Esophagus (tissue), 2 donors: ENCODE measurements around the gene C1QTNF1. TPM values are rescaled to one million over a fixed set of nuclear protein-coding genes. Genes with fewer than 3 reads are reported as not detected.

Experiments
- H3K27ac ChIP-seq, 2 donors: one replicate each; pipeline ENCODE4 v1.5.1; 2013; ENCODE audit warnings: low read depth in 2 of 2, mild to moderate bottlenecking in 2 of 2, inconsistent platforms in 1 of 2, low read length in 1 of 2, moderate library complexity in 1 of 2
- H3K27me3 ChIP-seq, 2 donors: one replicate each; pipeline ENCODE4 v1.6.1; 2013; ENCODE audit warnings: low read length in 2 of 2, control low read depth in 1 of 2, mild to moderate bottlenecking in 1 of 2; ENCODE audit not compliant: insufficient read depth in 2 of 2, control insufficient read depth in 1 of 2
- H3K36me3 ChIP-seq, 2 donors: one replicate each; pipeline ENCODE4 v1.6.1; 2013; ENCODE audit warnings: low read length in 1 of 2; ENCODE audit not compliant: control insufficient read depth in 2 of 2, insufficient read depth in 2 of 2
- H3K4me1 ChIP-seq, 2 donors: one replicate each; pipeline ENCODE4 v1.6.1; 2013; ENCODE audit warnings: low read length in 1 of 2; ENCODE audit not compliant: control insufficient read depth in 2 of 2, insufficient read depth in 2 of 2
- H3K4me3 ChIP-seq, 2 donors: one replicate each; pipeline ENCODE4 v1.5.1; 2013; ENCODE audit warnings: low read length in 2 of 2, mild to moderate bottlenecking in 2 of 2, low read depth in 1 of 2, moderate library complexity in 1 of 2
- H3K9me3 ChIP-seq, 2 donors: one replicate each; pipeline ENCODE4 v1.6.1; 2013; ENCODE audit warnings: mild to moderate bottlenecking in 2 of 2, low read depth in 1 of 2, low read length in 1 of 2, moderate library complexity in 1 of 2; ENCODE audit not compliant: control insufficient read depth in 2 of 2, insufficient read depth in 1 of 2
- WGBS, 2 donors: extraction: QIAGEN DNeasy Blood & Tissue Kit; methylation state at CpG; one replicate each; pipeline ENCODE4 v1.1.7; 2013; 5-methylcytosine and 5-hydroxymethylcytosine counted together
- polyA plus RNA-seq, 2 donors: library from polyadenylated mRNA; stranded (reverse); fragments of 200-250 nt; gene quantifications; one replicate each; pipeline ENCODE4 v1.2.3, GENCODE V29; 2013
- donor health status: healthy with polysubstance abuse.
- donor health status: Bipolar disorder and iron deficiency.

C1QTNF1 gene, protein sequence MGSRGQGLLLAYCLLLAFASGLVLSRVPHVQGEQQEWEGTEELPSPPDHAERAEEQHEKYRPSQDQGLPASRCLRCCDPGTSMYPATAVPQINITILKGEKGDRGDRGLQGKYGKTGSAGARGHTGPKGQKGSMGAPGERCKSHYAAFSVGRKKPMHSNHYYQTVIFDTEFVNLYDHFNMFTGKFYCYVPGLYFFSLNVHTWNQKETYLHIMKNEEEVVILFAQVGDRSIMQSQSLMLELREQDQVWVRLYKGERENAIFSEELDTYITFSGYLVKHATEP
- 1 to 10 TPM; 6.0 to 7.2 TPM for polyA plus RNA-seq

- Histone ChIP-seq H3K27ac (peak within 1 kb of the TSS; percentile 14 to 51), H3K9me3 (no peaks in the 10 kb centered on the region), H3K36me3 (no peaks in the 10 kb centered on the region), H3K4me3 (peak within 1 kb of the TSS; percentile 37 to 53), H3K4me1 (peaks cover 10 to 24% of the 10 kb centered on the region in 2 donors), H3K27me3 (no peaks in the 10 kb centered on the region)
- 1 to 2% methylated on average over 75 to 77 of the region's 77 CpGs for WGBS, 2 donors
Measured at GRCh38 chr17:79023886-79024771, at the start of gene C1QTNF1. TSS of gene C1QTNF1 (plus strand) at chr17:79024169. CDS start at chr17:79043969, 19,800 bp downstream.

DNA sequence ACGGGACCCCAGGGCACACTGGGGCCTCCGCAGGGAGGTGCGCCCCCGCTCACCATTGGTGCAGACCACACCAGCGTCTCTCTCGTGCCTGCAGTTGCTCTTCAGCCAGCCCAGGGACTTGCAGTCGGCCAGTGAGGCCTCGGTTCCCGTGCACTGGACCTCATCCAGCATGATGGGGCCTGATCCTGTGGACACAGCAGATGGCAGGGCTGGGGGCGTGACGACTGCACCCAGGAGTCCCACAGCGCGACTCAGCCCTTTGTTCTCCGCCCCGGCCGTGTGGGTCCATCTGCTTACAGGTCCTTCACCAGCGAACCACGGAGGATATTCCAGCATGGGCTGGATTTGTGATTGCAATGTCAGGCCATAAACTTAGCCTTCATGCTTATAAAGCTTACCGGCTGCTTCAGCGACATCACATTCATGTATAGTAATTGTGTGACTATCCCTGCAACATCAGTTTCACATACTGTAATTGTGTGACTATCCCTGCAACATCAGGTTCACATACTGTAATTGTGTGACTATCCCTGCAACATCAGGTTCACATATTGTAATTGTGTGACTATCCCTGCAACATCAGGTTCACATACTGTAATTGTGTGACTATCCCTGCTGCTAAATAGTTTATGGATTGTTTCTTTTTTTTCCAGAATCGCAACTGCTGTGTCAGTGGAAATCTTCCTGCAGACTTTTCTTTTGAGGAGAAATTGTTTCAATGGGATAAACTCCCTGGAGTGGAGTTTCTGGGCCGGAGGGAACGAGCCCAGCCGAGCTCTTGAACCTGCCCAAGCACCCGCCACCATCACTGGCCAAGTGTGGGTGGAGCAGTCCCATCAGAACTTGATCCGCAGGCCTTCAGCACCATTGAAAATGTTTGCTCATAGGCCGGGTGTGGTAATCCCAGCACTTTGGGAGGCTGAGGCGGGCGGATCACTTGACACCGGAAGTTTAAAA, 49.1 kb upstream of the C1QTNF1 start:
- Histone ChIP-seq H3K27ac (peak overlapping the region; percentile 76 to 87), H3K4me3 (no peak overlapping the region), H3K4me1 (peaks cover 13 to 50% of the 10 kb centered on the region in 2 donors), H3K27me3 (no peaks in the 10 kb centered on the region), H3K9me3 (no peaks in the 10 kb centered on the region), H3K36me3 (peaks cover 0 to 8% of the 10 kb centered on the region in 2 donors)
- 45 to 51% methylated on average over 30 of the region's 30 CpGs for WGBS, 2 donors

DNA sequence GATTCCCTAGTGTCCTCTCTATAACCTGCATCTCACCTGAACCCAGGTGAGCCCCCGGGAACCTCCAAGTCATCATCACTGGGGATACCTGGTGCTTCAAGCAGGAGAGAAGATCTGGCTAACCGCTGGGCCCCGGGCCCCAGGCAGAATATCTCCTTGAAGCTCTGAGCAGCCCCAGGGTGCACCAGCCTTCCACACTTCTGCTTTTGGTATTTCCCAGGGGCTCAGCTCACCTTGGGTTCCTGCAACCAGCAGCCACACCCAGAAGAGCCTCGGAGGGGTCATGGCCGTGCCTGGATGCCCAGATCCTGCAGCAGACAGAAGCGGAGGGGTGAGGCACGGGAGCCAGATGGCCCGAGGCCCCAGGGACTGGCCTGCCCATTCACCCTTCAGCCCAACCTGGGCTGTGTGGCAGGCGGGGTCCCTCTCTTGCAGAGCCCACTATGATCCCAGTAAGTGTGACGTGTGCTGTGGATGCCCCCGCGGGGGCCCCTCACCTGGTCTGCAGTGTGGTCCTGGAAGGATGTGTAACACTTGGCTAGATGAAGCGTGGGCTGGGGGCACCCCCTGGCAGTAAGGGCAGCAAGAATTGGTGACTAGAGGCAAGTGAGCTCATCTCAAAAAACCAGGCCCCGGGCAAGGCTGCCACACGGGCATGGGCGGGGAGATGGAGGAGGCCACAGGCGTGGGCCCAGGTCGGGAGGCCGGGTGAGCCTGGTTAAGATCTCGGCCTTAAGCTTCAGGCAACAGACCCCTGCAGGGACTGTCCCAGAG, 46.9 kb upstream of the C1QTNF1 start:
- H3K27me3 ChIP-seq, result no peaks in the 10 kb centered on the region
- peak overlapping the region in 1 of 2 donors; percentile 97 for H3K27ac ChIP-seq
- peaks cover 11 to 46% of the 10 kb centered on the region in 2 donors for H3K4me1 ChIP-seq
- 57 to 65% methylated on average over 20 of the region's 20 CpGs for WGBS, 2 donors
- no peak overlapping the region for H3K4me3 ChIP-seq
- peaks cover 0 to 4% of the 10 kb centered on the region in 2 donors for H3K36me3 ChIP-seq
- no peaks in the 10 kb centered on the region for H3K9me3 ChIP-seq

DNA sequence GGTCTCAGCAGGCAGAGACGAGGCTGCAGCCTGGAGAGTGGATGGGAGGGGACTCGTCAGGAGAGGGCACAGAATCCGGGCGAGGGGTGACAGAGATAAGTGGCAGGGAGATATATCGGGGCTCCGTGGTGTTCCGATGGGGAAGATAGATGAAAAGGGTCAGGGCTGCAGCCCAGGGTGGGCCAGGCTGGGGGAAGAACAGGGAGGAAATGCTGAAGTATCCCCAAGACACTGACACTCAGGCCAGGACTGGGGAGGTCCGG, 46.4 kb upstream of the C1QTNF1 start:
- WGBS, 2 donors, result 51 to 59% methylated on average over 8 of the region's 8 CpGs
- Histone ChIP-seq H3K4me3 (peak overlapping the region in 1 of 2 donors; percentile 1), H3K27me3 (no peaks in the 10 kb centered on the region), H3K36me3 (peaks cover 0 to under 1% of the 10 kb centered on the region in 2 donors), H3K9me3 (no peaks in the 10 kb centered on the region), H3K4me1 (peaks cover 11 to 46% of the 10 kb centered on the region in 2 donors), H3K27ac (no peak overlapping the region)

GRCh38 chr17:78977997-78978973, 45.7 kb upstream of the C1QTNF1 start:
- Histone ChIP-seq H3K9me3 (no peaks in the 10 kb centered on the region), H3K4me3 (peak overlapping the region in 1 of 2 donors; percentile 47), H3K36me3 (no peaks in the 10 kb centered on the region), H3K27me3 (no peaks in the 10 kb centered on the region), H3K27ac (peak overlapping the region in 1 of 2 donors; percentile 49), H3K4me1 (peaks cover 11 to 46% of the 10 kb centered on the region in 2 donors)
- WGBS, 2 donors, result 51 to 55% methylated on average over 21 of the region's 21 CpGs

- no peaks in the 10 kb centered on the region for H3K36me3 ChIP-seq
- H3K27ac ChIP-seq, result peak within 1 kb of the TSS; percentile 70 to 72
- no peaks in the 10 kb centered on the region for H3K9me3 ChIP-seq
- WGBS, 2 donors, result 32 to 37% methylated on average over 16 of the region's 16 CpGs
- H3K4me3 ChIP-seq, result peak within 1 kb of the TSS; percentile 45 to 47
- H3K4me1 ChIP-seq, result peaks cover 11 to 36% of the 10 kb centered on the region in 2 donors
- no peaks in the 10 kb centered on the region for H3K27me3 ChIP-seq
Measured at GRCh38 chr17:78979780-78980623, 44.0 kb upstream of the C1QTNF1 start, which contains the start of gene LGALS3BP. TSS of gene LGALS3BP (minus strand) at chr17:78979923. CDS start at chr17:78977191, 2,732 bp downstream.

- Histone ChIP-seq H3K27me3 (no peaks in the 10 kb centered on the region), H3K4me3 (no peak overlapping the region), H3K27ac (no peak overlapping the region), H3K4me1 (peaks cover 11 to 36% of the 10 kb centered on the region in 2 donors), H3K36me3 (no peaks in the 10 kb centered on the region), H3K9me3 (no peaks in the 10 kb centered on the region)
- WGBS, 2 donors, result 74 to 78% methylated on average over 8 of the region's 8 CpGs
Measured at GRCh38 chr17:78980624-78980972, 43.4 kb upstream of the C1QTNF1 start.
